Measurements from ENCODE around the gene AIG1. TPM values are rescaled to one million over a fixed set of nuclear protein-coding genes. Genes with fewer than 3 reads are reported as not detected.

The AIG1 gene
- total RNA-seq, 1 donor from 2014 or later, result 4.7 TPM

DNA sequence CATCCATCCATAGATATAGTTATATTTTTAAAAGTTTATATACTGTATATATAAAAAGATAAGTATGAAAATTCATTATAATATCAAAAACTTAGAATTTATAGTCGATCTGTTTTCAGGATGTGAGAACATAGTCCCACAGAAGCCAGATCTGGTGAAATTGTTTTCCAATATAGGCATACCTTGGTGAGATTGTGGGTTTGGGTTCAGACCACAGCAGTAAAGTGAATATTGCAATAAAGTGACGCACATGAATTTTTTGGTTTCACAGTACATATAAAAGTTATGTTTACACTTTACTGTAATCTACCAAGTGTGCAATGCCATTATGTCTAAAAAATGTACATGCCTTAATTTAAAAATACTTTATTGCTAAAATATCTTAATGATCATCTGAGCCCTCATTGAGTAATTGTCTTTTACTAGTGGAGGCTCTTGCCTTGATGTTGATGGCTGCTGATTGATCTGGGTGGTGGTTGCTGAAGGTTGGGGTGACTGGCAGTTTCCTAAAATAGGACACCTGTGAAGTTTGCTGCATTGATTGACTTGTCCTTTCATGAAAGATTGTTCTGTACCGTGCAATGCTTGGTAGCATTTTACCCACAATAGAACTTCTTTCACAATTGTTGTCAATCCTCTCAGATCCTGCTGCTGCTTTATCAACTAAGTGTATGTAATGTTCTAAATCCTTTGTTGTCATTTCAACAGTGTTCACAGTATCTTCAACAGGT is 29.8 kb downstream of the AIG1 start:
- Mint-ChIP-seq H3K9me3 (peaks cover 5% of the 10 kb centered on the region), H3K27me3 (no peaks in the 10 kb centered on the region)

DNA sequence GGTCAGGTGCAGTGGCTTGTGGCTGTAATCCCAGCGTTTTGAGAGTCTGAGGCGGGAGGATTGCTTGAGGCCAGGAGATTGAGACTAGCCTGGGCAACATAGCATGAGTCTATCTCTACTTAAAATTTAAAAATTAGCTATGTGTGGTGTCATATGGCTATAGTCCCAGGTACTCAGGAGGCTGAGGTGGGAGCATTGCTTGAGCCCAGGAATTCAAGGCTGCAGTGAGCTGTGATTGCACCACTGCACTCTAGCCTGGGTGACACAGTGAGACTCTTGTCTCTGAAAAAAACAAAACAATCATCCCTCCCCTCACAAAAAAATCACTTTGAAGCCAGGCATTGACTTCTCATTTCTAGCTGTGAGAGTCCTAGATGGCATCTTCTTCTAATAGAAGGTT is 32.1 kb downstream of the AIG1 start:
- Mint-ChIP-seq H3K27me3 (no peaks in the 10 kb centered on the region), H3K36me3 (ENCODE audit: low read depth) (no peaks in the 10 kb centered on the region), H3K9me3 (no peaks in the 10 kb centered on the region), H3K4me1 (peaks cover 4% of the 10 kb centered on the region), H3K27ac (no peak overlapping the region), H3K4me3 (no peak overlapping the region)
- DNase-seq, result peak; percentile 30
- intact Hi-C loops (cut with micrococcal nuclease), result no loop called here

More for the DNA sequence above, 29.8 kb downstream of the AIG1 start:
- peak; percentile 30 for DNase-seq
- H3K4me3 Mint-ChIP-seq, result no peak overlapping the region
- intact Hi-C loops (cut with micrococcal nuclease), result no loop called here
- no peak overlapping the region for H3K27ac Mint-ChIP-seq
- no peaks in the 10 kb centered on the region for H3K36me3 Mint-ChIP-seq (ENCODE audit: low read depth)
- peaks cover 4% of the 10 kb centered on the region for H3K4me1 Mint-ChIP-seq

DNA sequence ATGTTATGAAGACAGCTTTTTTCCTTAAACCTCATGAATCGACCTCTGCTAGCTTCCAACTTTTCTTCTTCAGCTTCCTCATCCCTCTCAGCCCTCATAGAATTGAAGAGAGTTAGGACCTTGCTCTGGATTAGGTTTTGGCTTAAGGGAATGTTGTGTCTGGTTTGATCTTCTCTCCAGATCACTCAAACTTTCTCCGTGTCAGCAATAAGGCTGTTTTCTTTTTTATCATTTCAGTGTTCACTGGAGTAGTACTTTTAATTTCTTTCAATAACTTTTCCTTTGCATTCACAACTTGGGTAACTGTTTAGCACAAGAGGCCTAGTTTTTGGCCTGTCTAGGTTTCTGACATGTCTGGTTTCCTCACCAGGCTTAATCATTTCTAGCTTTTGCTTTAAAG is 32.6 kb downstream of the AIG1 start:
- Mint-ChIP-seq H3K4me1 (peaks cover 4% of the 10 kb centered on the region), H3K27ac (no peak overlapping the region), H3K9me3 (no peaks in the 10 kb centered on the region), H3K4me3 (no peak overlapping the region), H3K36me3 (ENCODE audit: low read depth) (no peaks in the 10 kb centered on the region), H3K27me3 (no peaks in the 10 kb centered on the region)
- intact Hi-C loops (cut with micrococcal nuclease), result no loop called here
- no peak for DNase-seq

DNA sequence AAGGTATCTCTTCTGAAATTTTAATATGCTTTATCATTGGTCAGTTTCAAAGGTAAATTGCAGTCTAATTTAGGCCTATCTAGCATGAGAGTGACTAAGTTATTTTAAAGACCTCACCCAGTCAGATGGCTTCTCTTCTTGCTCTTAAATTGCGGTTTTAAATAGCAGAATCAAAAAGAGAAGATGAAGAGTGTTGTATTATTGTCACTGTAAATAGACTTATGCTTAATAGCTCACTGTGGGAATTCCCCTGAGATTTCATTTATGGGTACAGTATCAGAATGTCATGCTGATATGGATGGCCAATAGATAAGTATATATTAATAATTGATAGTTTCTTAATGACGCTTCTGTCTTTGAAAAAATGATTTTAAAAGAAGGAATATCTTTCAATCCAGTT is 35.7 kb downstream of the AIG1 start:
- peaks cover 4% of the 10 kb centered on the region for H3K4me1 Mint-ChIP-seq
- no peak for DNase-seq
- H3K9me3 Mint-ChIP-seq, result peaks cover 3% of the 10 kb centered on the region
- H3K27me3 Mint-ChIP-seq, result no peaks in the 10 kb centered on the region
- no peaks in the 10 kb centered on the region for H3K36me3 Mint-ChIP-seq (ENCODE audit: low read depth)
- H3K27ac Mint-ChIP-seq, result no peak overlapping the region
- intact Hi-C loops (cut with micrococcal nuclease), result no loop called here
- H3K4me3 Mint-ChIP-seq, result no peak overlapping the region

GRCh38 chr6:143097224-143097795 is 36.6 kb downstream of the AIG1 start:
- Mint-ChIP-seq H3K27ac (no peak overlapping the region), H3K4me1 (peaks cover 4% of the 10 kb centered on the region), H3K4me3 (no peak overlapping the region), H3K9me3 (peaks cover 3% of the 10 kb centered on the region), H3K27me3 (no peaks in the 10 kb centered on the region), H3K36me3 (ENCODE audit: low read depth) (no peaks in the 10 kb centered on the region)
- DNase-seq, result peak; percentile 51
- intact Hi-C loops (cut with micrococcal nuclease), result no loop called here

DNA sequence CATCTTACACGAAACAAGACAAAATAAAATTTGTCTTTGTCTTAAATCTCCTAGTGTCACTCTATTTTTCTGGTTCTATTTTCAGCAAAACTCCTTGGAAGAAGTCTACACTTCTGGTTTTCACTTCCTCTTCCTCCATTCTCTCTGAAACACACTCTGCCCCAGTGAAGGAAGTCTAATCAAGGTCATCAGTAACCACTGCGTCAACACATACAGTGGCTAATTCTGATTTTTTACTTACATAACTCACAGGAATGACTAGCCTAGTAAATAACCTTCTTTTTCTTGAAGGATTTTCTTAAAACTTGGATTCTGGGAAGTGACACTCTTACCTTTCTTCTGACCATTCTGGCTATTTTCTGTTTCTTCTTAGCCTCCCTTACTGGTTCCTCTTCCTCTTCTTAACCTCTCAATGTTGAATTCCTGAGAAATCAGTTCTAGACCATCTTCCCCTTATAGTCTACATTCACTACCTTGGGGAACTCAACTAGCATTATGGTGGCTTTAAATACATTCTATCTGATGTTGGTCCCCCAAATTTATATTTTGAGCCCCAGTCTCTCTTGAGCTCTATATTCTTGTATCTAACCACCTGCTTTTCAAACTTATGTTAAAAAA is 37.5 kb downstream of the AIG1 start:
- Mint-ChIP-seq H3K27me3 (no peaks in the 10 kb centered on the region), H3K4me1 (peaks cover 4% of the 10 kb centered on the region), H3K36me3 (ENCODE audit: low read depth) (no peaks in the 10 kb centered on the region), H3K9me3 (peaks cover 3% of the 10 kb centered on the region), H3K4me3 (no peak overlapping the region), H3K27ac (no peak overlapping the region)
- intact Hi-C loops (cut with micrococcal nuclease), result no loop called here
- peak; percentile 34 for DNase-seq

DNA sequence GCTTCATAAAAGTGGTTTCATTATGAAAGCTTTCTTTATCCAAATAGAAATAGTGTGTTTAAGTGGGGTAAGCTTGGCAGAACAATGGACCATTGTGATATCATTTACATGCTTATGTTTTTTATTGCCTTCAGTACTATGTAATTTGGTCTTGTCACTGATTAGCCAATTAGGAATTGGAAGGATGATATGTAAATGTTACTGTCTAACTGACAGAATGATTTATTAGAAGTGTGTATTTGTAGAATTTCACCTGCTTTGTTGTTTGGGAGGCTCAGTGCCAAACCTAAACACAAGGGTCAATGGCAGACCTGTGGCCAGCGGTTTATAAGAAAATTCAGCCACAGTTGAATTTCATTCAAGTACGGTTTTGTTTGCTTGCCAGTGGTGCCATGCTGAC is 39.0 kb downstream of the AIG1 start:
- no peak for DNase-seq

DNA sequence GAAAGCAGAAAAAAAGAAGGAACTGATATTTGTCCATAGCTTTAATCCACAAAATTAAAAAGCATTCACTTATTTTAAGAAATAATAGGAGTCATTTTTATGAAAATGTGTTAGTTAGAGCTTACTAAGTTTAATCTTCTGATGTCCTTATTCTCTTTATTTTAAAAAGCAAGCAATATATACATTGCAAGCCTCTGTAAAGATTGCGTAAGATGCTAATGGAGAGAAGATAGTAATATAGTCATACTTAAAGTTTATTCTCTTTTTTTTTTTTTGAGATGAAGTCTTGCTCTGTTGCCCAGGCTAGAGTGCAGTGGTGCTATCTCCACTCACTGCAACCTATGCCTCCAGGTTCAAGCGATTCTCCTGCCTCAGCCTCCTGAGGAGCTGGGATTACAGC is 39.7 kb downstream of the AIG1 start:
- intact Hi-C loops (cut with micrococcal nuclease), result no loop called here
- Mint-ChIP-seq H3K27ac (no peak overlapping the region), H3K4me1 (peaks cover 3% of the 10 kb centered on the region)

More for the DNA sequence above, 39.0 kb downstream of the AIG1 start:
- Mint-ChIP-seq H3K27ac (no peak overlapping the region), H3K27me3 (no peaks in the 10 kb centered on the region), H3K4me1 (peaks cover 6% of the 10 kb centered on the region), H3K36me3 (ENCODE audit: low read depth) (no peaks in the 10 kb centered on the region), H3K9me3 (peaks cover 10% of the 10 kb centered on the region), H3K4me3 (no peak overlapping the region)
- intact Hi-C loops (cut with micrococcal nuclease), result no loop called here

DNA sequence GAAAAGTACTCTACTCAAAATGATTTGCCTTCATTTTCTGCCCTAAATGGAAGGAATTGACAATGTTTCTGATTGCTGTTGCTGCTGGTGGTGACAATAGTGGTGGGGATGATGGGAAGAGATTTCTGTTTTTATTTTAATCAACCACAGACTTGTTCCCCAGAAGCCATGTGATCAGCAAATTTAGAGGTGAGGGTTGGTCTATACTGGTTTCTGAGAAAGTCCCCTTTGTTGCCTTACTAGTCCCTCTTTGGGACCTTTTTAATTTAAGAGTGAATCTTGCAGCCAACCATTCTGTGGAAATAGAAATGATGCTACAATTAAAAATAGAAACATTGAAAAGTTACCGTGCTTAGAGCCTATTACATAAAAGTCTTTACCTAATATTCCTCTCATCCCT is 43.2 kb downstream of the AIG1 start:
- Mint-ChIP-seq H3K27ac (no peak overlapping the region), H3K4me3 (no peak overlapping the region), H3K36me3 (ENCODE audit: low read depth) (no peaks in the 10 kb centered on the region), H3K4me1 (peaks cover 3% of the 10 kb centered on the region), H3K9me3 (peaks cover 10% of the 10 kb centered on the region), H3K27me3 (no peaks in the 10 kb centered on the region)
- no peak for DNase-seq
- intact Hi-C loops (cut with micrococcal nuclease), result no loop called here

More for the DNA sequence above, 39.7 kb downstream of the AIG1 start:
- no peaks in the 10 kb centered on the region for H3K27me3 Mint-ChIP-seq
- peak; percentile 26 for DNase-seq
- no peaks in the 10 kb centered on the region for H3K36me3 Mint-ChIP-seq (ENCODE audit: low read depth)
- H3K4me3 Mint-ChIP-seq, result no peak overlapping the region
- H3K9me3 Mint-ChIP-seq, result peaks cover 10% of the 10 kb centered on the region

DNA sequence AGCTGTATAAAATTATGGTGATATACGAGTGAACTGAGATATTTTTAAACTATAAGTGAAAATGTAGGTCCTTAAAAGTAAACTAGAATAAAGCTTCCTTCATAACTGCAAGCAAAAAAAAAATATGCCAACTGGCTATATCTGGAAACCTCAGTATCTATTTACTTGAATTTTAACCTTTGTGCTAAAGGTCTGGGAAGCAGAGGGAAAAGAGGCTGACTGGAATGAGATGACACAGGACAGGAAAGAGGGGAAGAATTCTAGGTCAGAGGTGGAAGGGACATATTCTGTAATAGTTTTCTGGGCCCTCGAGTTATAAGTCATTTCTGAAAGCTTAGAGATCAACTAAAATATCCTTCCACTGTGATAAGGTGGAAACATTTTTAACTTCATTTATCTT is 46.8 kb downstream of the AIG1 start:
- H3K9me3 Mint-ChIP-seq, result peaks cover 18% of the 10 kb centered on the region
- intact Hi-C loops (cut with micrococcal nuclease), result no loop called here
- no peaks in the 10 kb centered on the region for H3K36me3 Mint-ChIP-seq (ENCODE audit: low read depth)
- no peak overlapping the region for H3K4me3 Mint-ChIP-seq
- peak; percentile 26 for DNase-seq
- H3K27ac Mint-ChIP-seq, result no peak overlapping the region
- peaks cover 9% of the 10 kb centered on the region for H3K4me1 Mint-ChIP-seq
- no peaks in the 10 kb centered on the region for H3K27me3 Mint-ChIP-seq

- intact Hi-C loops (cut with micrococcal nuclease), result no loop called here
- peaks cover 9% of the 10 kb centered on the region for H3K4me1 Mint-ChIP-seq
- H3K36me3 Mint-ChIP-seq (ENCODE audit: low read depth), result no peaks in the 10 kb centered on the region
- DNase-seq, result peak; percentile 24
- H3K9me3 Mint-ChIP-seq, result peaks cover 18% of the 10 kb centered on the region
- H3K27ac Mint-ChIP-seq, result no peak overlapping the region
- H3K27me3 Mint-ChIP-seq, result no peaks in the 10 kb centered on the region
- H3K4me3 Mint-ChIP-seq, result no peak overlapping the region
These were observed 47.4 kb downstream of the AIG1 start for GRCh38 chr6:143107911-143108761.

DNA sequence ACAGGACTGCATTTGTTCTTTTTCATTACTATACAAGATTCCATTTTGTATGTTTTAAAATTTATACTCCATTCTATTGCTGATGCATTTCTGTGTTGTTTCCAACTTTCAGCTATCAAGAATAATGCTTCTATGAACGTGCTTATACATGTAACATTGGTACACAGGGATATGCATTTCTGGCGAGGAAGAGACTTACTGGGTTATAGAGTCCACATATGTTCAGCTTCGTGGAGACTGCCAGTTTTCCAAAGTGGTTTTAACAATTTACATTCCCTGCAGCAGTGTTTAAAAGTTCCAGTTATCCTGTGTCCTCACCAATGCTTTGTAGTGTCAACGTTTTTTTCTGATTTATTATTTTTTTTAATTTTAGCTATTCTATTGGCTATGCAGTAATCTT is 48.5 kb downstream of the AIG1 start:
- H3K27ac Mint-ChIP-seq, result no peak overlapping the region
- no peaks in the 10 kb centered on the region for H3K27me3 Mint-ChIP-seq
- peaks cover 6% of the 10 kb centered on the region for H3K4me1 Mint-ChIP-seq
- intact Hi-C loops (cut with micrococcal nuclease), result no loop called here
- H3K9me3 Mint-ChIP-seq, result peaks cover 12% of the 10 kb centered on the region
- H3K4me3 Mint-ChIP-seq, result no peak overlapping the region
- no peaks in the 10 kb centered on the region for H3K36me3 Mint-ChIP-seq (ENCODE audit: low read depth)
- peak; percentile 12 for DNase-seq

DNA sequence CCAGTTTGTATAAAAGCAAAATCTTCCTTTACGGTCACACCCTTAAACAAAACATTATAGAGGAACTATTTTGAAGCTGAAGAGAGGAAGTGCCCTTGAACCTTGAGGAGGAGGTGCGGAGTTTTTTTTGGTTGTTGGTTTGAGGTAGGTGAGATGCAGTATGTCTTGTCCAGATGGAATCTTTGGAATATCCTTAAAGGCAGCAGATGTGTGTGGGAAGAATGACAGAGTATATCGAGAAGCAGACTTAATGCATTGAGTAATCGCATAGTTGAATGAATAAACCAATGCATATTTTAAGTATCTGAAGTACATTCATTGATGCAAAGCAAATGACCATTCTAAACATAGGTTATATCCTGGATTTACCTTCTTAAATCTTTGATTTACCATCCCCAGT is 49.9 kb downstream of the AIG1 start:
- intact Hi-C loops (cut with micrococcal nuclease), result no loop called here
- H3K36me3 Mint-ChIP-seq (ENCODE audit: low read depth), result no peaks in the 10 kb centered on the region
- no peak overlapping the region for H3K27ac Mint-ChIP-seq
- no peak overlapping the region for H3K4me3 Mint-ChIP-seq
- H3K4me1 Mint-ChIP-seq, result peaks cover 6% of the 10 kb centered on the region
- no peaks in the 10 kb centered on the region for H3K27me3 Mint-ChIP-seq
- peak; percentile 25 for DNase-seq
- peaks cover 11% of the 10 kb centered on the region for H3K9me3 Mint-ChIP-seq

DNA sequence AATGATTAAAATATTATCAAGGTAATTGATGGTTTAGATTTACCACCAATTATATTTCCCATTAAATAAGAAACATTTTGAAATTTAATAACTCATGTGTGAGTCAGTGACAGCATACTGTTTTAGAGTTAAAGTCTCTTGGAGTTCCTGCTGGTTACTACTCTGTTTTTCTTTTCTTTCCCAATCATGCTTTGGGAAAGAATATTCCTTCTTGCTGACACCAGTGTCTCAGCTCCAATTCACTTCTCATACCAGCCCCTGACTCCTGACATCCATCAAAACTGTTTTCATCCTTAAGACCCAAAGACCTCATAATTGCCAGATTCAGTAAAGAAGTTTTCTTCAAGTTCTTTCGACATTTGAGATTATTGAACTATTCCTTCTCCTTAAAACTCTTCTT is 50.3 kb downstream of the AIG1 start:
- Mint-ChIP-seq H3K4me3 (no peak overlapping the region), H3K27me3 (no peaks in the 10 kb centered on the region), H3K36me3 (ENCODE audit: low read depth) (no peaks in the 10 kb centered on the region), H3K27ac (no peak overlapping the region), H3K9me3 (peaks cover 11% of the 10 kb centered on the region), H3K4me1 (peaks cover 6% of the 10 kb centered on the region)
- DNase-seq, result peak; percentile 19
- intact Hi-C loops (cut with micrococcal nuclease), result no loop called here

Data from activated CD4-positive, alpha-beta T cell treated with anti-CD3 and anti-CD28 coated beads, Interleukin-2, amount 10 ng/mL, durations not matched to agents 24 days and 14 days (primary cell).